Erythroblast (primary cell): ENCODE data around the gene AQP11.

Source experiments
- DNase-seq, 2 experiments: peaks; one replicate each; lab custom pipeline; 2025; lab: John Stamatoyannopoulos, UW
- GATA1 ChIP-seq: IDR thresholded peaks from 2 replicates; pipeline ENCODE4 v1.6.1; 2011; ENCODE audit warnings: low read depth, mild to moderate bottlenecking, control low read depth, low read length, moderate library complexity

AQP11 gene

GRCh38 chr11:77658213-77659013 is 68.7 kb downstream of the AQP11 start:
- DNase-seq, result peak in 1 of 2 experiments; percentile 10
- TF ChIP-seq GATA1, result no peak
